ENCODE data around the gene HCFC1. TPM values are rescaled to one million over a fixed set of nuclear protein-coding genes. Genes with fewer than 3 reads are reported as not detected.

Gene HCFC1
- polyA plus RNA-seq, 1 donor from 2014 or later = 12.2 TPM

GRCh38 chrX:153934762-153935325 lies 36.8 kb downstream of the HCFC1 start, which contains the start of gene NAA10:
TSS of gene NAA10 (minus strand) at chrX:153935037. CDS start at chrX:153934904, 133 bp downstream.
- H3K27ac Mint-ChIP-seq = peak within 1 kb of the TSS; percentile 80 to 93 (median 82)
- peak within 1 kb of the TSS; percentile 87 to 94 (median 91) for H3K4me3 Mint-ChIP-seq
- H3K36me3 Mint-ChIP-seq = peaks cover 3% of the 10 kb centered on the region
- peaks cover 8 to 20% (median 14%) of the 10 kb centered on the region in 3 donors for H3K4me1 Mint-ChIP-seq
- no peaks in the 10 kb centered on the region for H3K9me3 Mint-ChIP-seq
- H3K27me3 Mint-ChIP-seq = no peaks in the 10 kb centered on the region

- peak overlapping the region; percentile 80 to 93 (median 82) for H3K27ac Mint-ChIP-seq
- no peaks in the 10 kb centered on the region for H3K27me3 Mint-ChIP-seq
- peaks cover 8 to 22% (median 15%) of the 10 kb centered on the region in 3 donors for H3K4me1 Mint-ChIP-seq
- no peaks in the 10 kb centered on the region for H3K9me3 Mint-ChIP-seq
- H3K36me3 Mint-ChIP-seq = peaks cover 3% of the 10 kb centered on the region
- H3K4me3 Mint-ChIP-seq = peak overlapping the region; percentile 87 to 94 (median 91)
Observed at GRCh38 chrX:153934148-153934761, 37.4 kb downstream of the HCFC1 start.

- Mint-ChIP-seq H3K36me3 (peaks cover 3% of the 10 kb centered on the region), H3K4me1 (peaks cover 8 to 26% (median 18%) of the 10 kb centered on the region in 3 donors), H3K27ac (peak overlapping the region; percentile 80 to 93 (median 82)), H3K9me3 (no peaks in the 10 kb centered on the region), H3K27me3 (no peaks in the 10 kb centered on the region), H3K4me3 (peak overlapping the region; percentile 87 to 94 (median 91))
Observed at GRCh38 chrX:153933748-153934147, 37.9 kb downstream of the HCFC1 start.

- Mint-ChIP-seq H3K27me3 (no peaks in the 10 kb centered on the region), H3K27ac (peak overlapping the region in 2 of 3 donors; percentile 27 to 93), H3K36me3 (peaks cover 3% of the 10 kb centered on the region), H3K9me3 (no peaks in the 10 kb centered on the region), H3K4me1 (peaks cover 13 to 25% (median 17%) of the 10 kb centered on the region in 3 donors), H3K4me3 (peak overlapping the region in 3 of 4 donors; percentile 2 to 91 (median 12))
Observed at GRCh38 chrX:153932220-153932915, 39.2 kb downstream of the HCFC1 start.

GRCh38 chrX:153931748-153932147 lies 39.9 kb downstream of the HCFC1 start:
- Mint-ChIP-seq H3K4me1 (peaks cover 17 to 30% (median 20%) of the 10 kb centered on the region in 3 donors), H3K4me3 (peak overlapping the region in 1 of 4 donors; percentile 2)

GRCh38 chrX:153931151-153931550 lies 40.5 kb downstream of the HCFC1 start:
- Mint-ChIP-seq H3K36me3 (peaks cover 3% of the 10 kb centered on the region), H3K27me3 (no peaks in the 10 kb centered on the region), H3K9me3 (no peaks in the 10 kb centered on the region), H3K4me3 (peak overlapping the region in 2 of 4 donors; percentile 2 to 9), H3K4me1 (peaks cover 18 to 28% (median 19%) of the 10 kb centered on the region in 3 donors), H3K27ac (no peak overlapping the region)

More at GRCh38 chrX:153931748-153932147, 39.9 kb downstream of the HCFC1 start:
- no peaks in the 10 kb centered on the region for H3K27me3 Mint-ChIP-seq
- no peaks in the 10 kb centered on the region for H3K9me3 Mint-ChIP-seq
- H3K36me3 Mint-ChIP-seq = peaks cover 3% of the 10 kb centered on the region
- H3K27ac Mint-ChIP-seq = no peak overlapping the region

GRCh38 chrX:153930011-153930910 lies 41.4 kb downstream of the HCFC1 start:
- Mint-ChIP-seq H3K36me3 (peaks cover 3% of the 10 kb centered on the region), H3K27me3 (no peaks in the 10 kb centered on the region), H3K4me1 (peaks cover 22 to 31% (median 23%) of the 10 kb centered on the region in 3 donors), H3K9me3 (no peaks in the 10 kb centered on the region), H3K27ac (peak overlapping the region in 1 of 3 donors; percentile 69), H3K4me3 (peak overlapping the region in 2 of 4 donors; percentile 16 to 54)

- Mint-ChIP-seq H3K4me3 (peak overlapping the region in 2 of 4 donors; percentile 82 to 95), H3K9me3 (no peaks in the 10 kb centered on the region), H3K27ac (peak overlapping the region in 1 of 3 donors; percentile 99), H3K36me3 (peaks cover 3% of the 10 kb centered on the region), H3K4me1 (peaks cover 28 to 38% (median 30%) of the 10 kb centered on the region in 3 donors), H3K27me3 (no peaks in the 10 kb centered on the region)
Observed at GRCh38 chrX:153929576-153929975, 42.0 kb downstream of the HCFC1 start.

GRCh38 chrX:153928846-153929245 lies 42.8 kb downstream of the HCFC1 start:
- H3K27me3 Mint-ChIP-seq = peaks cover 2% of the 10 kb centered on the region
- H3K4me3 Mint-ChIP-seq = peak overlapping the region; percentile 87 to 97 (median 92)
- no peaks in the 10 kb centered on the region for H3K9me3 Mint-ChIP-seq
- H3K36me3 Mint-ChIP-seq = peaks cover 3% of the 10 kb centered on the region
- H3K27ac Mint-ChIP-seq = peak overlapping the region; percentile 97 to 99 (median 99)
- peaks cover 30 to 35% (median 31%) of the 10 kb centered on the region in 3 donors for H3K4me1 Mint-ChIP-seq

GRCh38 chrX:153927922-153928760 lies 43.5 kb downstream of the HCFC1 start:
- H3K27ac Mint-ChIP-seq = peak overlapping the region; percentile 99
- no peaks in the 10 kb centered on the region for H3K9me3 Mint-ChIP-seq
- H3K4me3 Mint-ChIP-seq = peak overlapping the region; percentile 89 to 98 (median 95)
- H3K4me1 Mint-ChIP-seq = peaks cover 29 to 37% (median 30%) of the 10 kb centered on the region in 3 donors
- peaks cover 3% of the 10 kb centered on the region for H3K36me3 Mint-ChIP-seq
- H3K27me3 Mint-ChIP-seq = peaks cover 2% of the 10 kb centered on the region

- H3K9me3 Mint-ChIP-seq = no peaks in the 10 kb centered on the region
- H3K27me3 Mint-ChIP-seq = peaks cover 3% of the 10 kb centered on the region
- peak overlapping the region; percentile 89 to 98 (median 95) for H3K4me3 Mint-ChIP-seq
Observed at GRCh38 chrX:153927672-153927921, 44.0 kb downstream of the HCFC1 start.

GRCh38 chrX:153926858-153927671 lies 44.6 kb downstream of the HCFC1 start:
- H3K36me3 Mint-ChIP-seq = peaks cover 3% of the 10 kb centered on the region
- no peaks in the 10 kb centered on the region for H3K9me3 Mint-ChIP-seq
- peak overlapping the region; percentile 89 to 98 (median 95) for H3K4me3 Mint-ChIP-seq
- peaks cover 4% of the 10 kb centered on the region for H3K27me3 Mint-ChIP-seq
- H3K4me1 Mint-ChIP-seq = peaks cover 29 to 39% (median 36%) of the 10 kb centered on the region in 3 donors
- peak overlapping the region; percentile 99 for H3K27ac Mint-ChIP-seq

More at GRCh38 chrX:153927672-153927921, 44.0 kb downstream of the HCFC1 start:
- Mint-ChIP-seq H3K27ac (peak overlapping the region; percentile 99), H3K36me3 (peaks cover 3% of the 10 kb centered on the region), H3K4me1 (peaks cover 29 to 37% (median 35%) of the 10 kb centered on the region in 3 donors)

- H3K27me3 Mint-ChIP-seq = peaks cover 4% of the 10 kb centered on the region
- H3K36me3 Mint-ChIP-seq = peaks cover 3% of the 10 kb centered on the region
- H3K4me1 Mint-ChIP-seq = peaks cover 29 to 39% (median 36%) of the 10 kb centered on the region in 3 donors
- H3K4me3 Mint-ChIP-seq = peak overlapping the region; percentile 89 to 98 (median 95)
- no peaks in the 10 kb centered on the region for H3K9me3 Mint-ChIP-seq
- peak overlapping the region; percentile 99 for H3K27ac Mint-ChIP-seq
Observed at GRCh38 chrX:153926552-153926857, 45.1 kb downstream of the HCFC1 start.

Measured in IgD-negative memory B cell (primary cell).